CD14-positive monocyte (primary cell): ENCODE measurements around the gene SHMT2. TPM values are rescaled to one million over a fixed set of nuclear protein-coding genes. Genes with fewer than 3 reads are reported as not detected.

ENCODE experiments used
- DNase-seq, 3 donors: peaks; one replicate each; pipeline ENCODE4 v3.0.0-alpha.2; 2011 to 2022
- H2AFZ ChIP-seq: 2 replicates; pipeline ENCODE4 v1.6.0; 2012; ENCODE audit warnings: mild to moderate bottlenecking, low read depth, low read length, inconsistent platforms; ENCODE audit not compliant: insufficient read depth, poor library complexity, severe bottlenecking
- H3K27ac ChIP-seq, 2 donors: 1 replicate in 1 of 2; 2 replicates in 1 of 2; pipeline ENCODE4 v1.5.1; 2012 to 2013; ENCODE audit warnings: low read length in 2 of 2, control low read depth in 1 of 2, inconsistent platforms in 1 of 2, low read depth in 1 of 2, mild to moderate bottlenecking in 1 of 2
- H3K27me3 ChIP-seq, 2 donors: one replicate each; pipeline versions ENCODE4 v1.6.0 to v1.6.1; 2011 to 2013; ENCODE audit warnings: low read length in 2 of 2; ENCODE audit not compliant: control insufficient read depth in 2 of 2, insufficient read depth in 2 of 2
- H3K36me3 ChIP-seq, 2 donors: replicated peaks in 1 of 2; 1 replicate in 1 of 2; 2 replicates in 1 of 2; pipeline versions ENCODE4 v1.5.1 to v1.6.1; 2012 to 2013; ENCODE audit warnings: low read length in 2 of 2, control low read depth in 1 of 2, inconsistent platforms in 1 of 2, mild to moderate bottlenecking in 1 of 2; ENCODE audit not compliant: insufficient read depth in 2 of 2, control insufficient read depth in 1 of 2
- H3K4me1 ChIP-seq, 2 donors: 1 replicate in 1 of 2; 2 replicates in 1 of 2; pipeline versions ENCODE4 v1.5.1 to v1.6.1; 2012 to 2013; ENCODE audit warnings: low read length in 2 of 2, control low read depth in 1 of 2, inconsistent platforms in 1 of 2, mild to moderate bottlenecking in 1 of 2, moderate library complexity in 1 of 2; ENCODE audit not compliant: insufficient read depth in 2 of 2, control insufficient read depth in 1 of 2
- H3K4me2 ChIP-seq: replicated peaks from 2 replicates; pipeline ENCODE3; 2012; ENCODE audit warnings: low read length, moderate library complexity, mild to moderate bottlenecking; ENCODE audit not compliant: poor library complexity, severe bottlenecking; ENCODE audit errors: extremely low read depth
- H3K4me3 ChIP-seq, 3 experiments: fragments of 200-600 bp in 1 of 3; sonication (generic) in 1 of 3; replicated peaks in 1 of 3; 1 replicate in 2 of 3; 2 replicates in 1 of 3; pipeline ENCODE4 v1.5.1; 2011 to 2013; ENCODE audit warnings: low read length in 3 of 3, mild to moderate bottlenecking in 3 of 3, control low read depth in 2 of 3, low read depth in 2 of 3, inconsistent platforms in 1 of 3, moderate library complexity in 1 of 3
- H3K79me2 ChIP-seq: 2 replicates; pipeline ENCODE4 v1.6.0; 2012; ENCODE audit warnings: mild to moderate bottlenecking, control low read depth, inconsistent platforms, low read length, moderate library complexity; ENCODE audit not compliant: insufficient read depth
- H3K9ac ChIP-seq: 2 replicates; pipeline ENCODE4 v1.6.0; 2017; ENCODE audit warnings: low read length, mild to moderate bottlenecking; ENCODE audit not compliant: insufficient read depth, poor library complexity, severe bottlenecking
- H3K9me3 ChIP-seq, 2 donors: replicated peaks in 1 of 2; 1 replicate in 1 of 2; 2 replicates in 1 of 2; pipeline versions ENCODE4 v1.5.1 to v1.6.1; 2012 to 2013; ENCODE audit warnings: low read length in 2 of 2, control low read depth in 1 of 2; ENCODE audit not compliant: control insufficient read depth in 1 of 2, insufficient read depth in 1 of 2
- H4K20me1 ChIP-seq: 2 replicates; pipeline ENCODE4 v1.6.0; 2012; ENCODE audit warnings: mild to moderate bottlenecking, low read length, control low read depth, moderate library complexity; ENCODE audit not compliant: insufficient read depth
- H3K27ac Mint-ChIP-seq, 7 donors: one replicate each; pipeline ENCODE4 v1.8.0; 2020; ENCODE audit warnings: mild to moderate bottlenecking in 7 of 7, mixed read lengths in 7 of 7, moderate library complexity in 6 of 7, inconsistent platforms in 2 of 7
- H3K27me3 Mint-ChIP-seq, 3 donors: one replicate each; pipeline ENCODE4 v1.8.0; 2021 to 2022; ENCODE audit warnings: low read depth in 3 of 3, mild to moderate bottlenecking in 3 of 3, mixed read lengths in 3 of 3, moderate library complexity in 3 of 3, inconsistent platforms in 1 of 3
- H3K36me3 Mint-ChIP-seq, 2 donors: one replicate each; pipeline ENCODE4 v1.8.0; 2020; ENCODE audit warnings: mixed read lengths in 2 of 2, inconsistent platforms in 1 of 2, mild to moderate bottlenecking in 1 of 2
- H3K4me1 Mint-ChIP-seq: one replicate; pipeline ENCODE4 v1.8.0; 2020; ENCODE audit warnings: mild to moderate bottlenecking, mixed read lengths
- H3K4me3 Mint-ChIP-seq, 2 donors: one replicate each; pipeline ENCODE4 v1.8.0; 2020; ENCODE audit warnings: mild to moderate bottlenecking in 2 of 2, mixed read lengths in 2 of 2, moderate library complexity in 1 of 2
- H3K9me3 Mint-ChIP-seq, 7 donors: one replicate each; pipeline ENCODE4 v1.8.0; 2020 to 2022; ENCODE audit warnings: mixed read lengths in 7 of 7, mild to moderate bottlenecking in 6 of 7, moderate library complexity in 6 of 7, inconsistent platforms in 2 of 7
- WGBS: methylation state at CpG from one replicate; pipeline ENCODE4 v1.1.5; 2013; ENCODE audit warnings: missing lambda C conversion rate; ENCODE audit not compliant: insufficient coverage; 5-methylcytosine and 5-hydroxymethylcytosine counted together
- intact Hi-C, 2 donors: fragments of 100-400 bp; cut with micrococcal nuclease; formaldehyde crosslinking; loops; one replicate each; pipeline versions ENCODE4 v1.15.0 to v1.15.1; 2023
- polyA plus RNA-seq, 3 donors: library from polyadenylated mRNA; depleted of rRNA in 1 of 3; unstranded in 2 of 3; stranded (reverse) in 1 of 3; fragments of 300-500 nt in 2 of 3; fragments of >200 nt in 1 of 3; fragmentation: Illumina TruSeq in 2 of 3; gene quantifications; 1 replicate in 2 of 3; 2 replicates in 1 of 3; pipeline ENCODE4 v1.2.3, GENCODE V29; 2012 to 2021
- TF ChIP-seq, protein P1 (sequence below): fragments of 200-600 bp; IDR thresholded peaks from one replicate; pipeline ENCODE4 v1.8.0; 2022; ENCODE audit warnings: antibody characterized with exemption, mild to moderate bottlenecking

The SHMT2 gene
- polyA plus RNA-seq, 3 donors = 36.8 to 52.0 (median 39.8) TPM

DNA sequence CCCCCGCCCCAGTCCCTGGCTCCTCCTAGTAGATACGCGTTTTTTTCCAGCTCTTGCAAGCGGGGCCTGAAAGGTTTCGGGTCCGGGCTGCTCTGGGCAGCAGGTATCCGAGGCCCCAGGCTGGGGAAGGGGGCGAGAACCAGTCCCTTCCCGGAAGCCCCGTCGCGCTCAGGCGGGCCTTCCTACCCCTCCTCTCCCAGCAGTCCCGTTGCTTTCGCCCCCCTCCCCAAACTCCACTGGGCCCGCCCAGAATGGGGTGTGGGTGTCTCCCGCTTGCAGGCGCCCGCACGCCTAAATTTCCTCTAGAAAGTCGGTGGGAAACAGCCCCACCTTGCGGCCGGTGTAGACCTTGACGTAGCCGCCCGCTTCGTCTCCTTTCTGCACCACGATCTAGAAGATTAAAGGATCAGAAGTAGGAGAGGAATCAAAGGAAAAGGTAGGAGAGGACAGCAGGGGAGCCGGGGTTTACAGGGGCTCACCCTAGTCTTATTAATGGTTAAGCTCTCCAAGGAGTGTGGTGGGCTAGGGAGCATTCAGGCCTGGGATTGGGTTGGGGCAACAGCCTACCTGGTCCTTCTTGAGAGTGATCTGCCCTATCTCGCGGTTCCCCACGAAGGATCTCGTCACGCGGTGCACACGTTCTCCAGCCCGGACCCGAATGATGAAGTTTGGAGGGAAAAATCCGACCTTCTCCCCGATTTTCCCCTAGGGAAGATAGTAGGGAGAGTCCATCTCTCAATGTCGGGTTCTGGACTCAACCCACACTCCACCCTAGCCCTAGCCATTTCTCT, 14.2 kb downstream of the SHMT2 start:
- peaks cover 31 to 34% of the 10 kb centered on the region in 2 donors for H3K36me3 Mint-ChIP-seq
- DNase-seq = peak; percentile 54 to 70 (median 69)
- intact Hi-C loops = no loop called here
- no peaks in the 10 kb centered on the region for H3K79me2 ChIP-seq
- H3K9me3 Mint-ChIP-seq = peaks cover 0 to 39% (median 11%) of the 10 kb centered on the region in 7 donors
- H3K27me3 ChIP-seq = peaks cover 36 to 45% of the 10 kb centered on the region in 2 donors
- H3K4me1 Mint-ChIP-seq = peaks cover 74% of the 10 kb centered on the region
- peak overlapping the region; percentile 0 to 65 (median 15) for H3K4me3 ChIP-seq
- WGBS = 2% methylated on average over 11 of the region's 41 CpGs
- H3K36me3 ChIP-seq = peaks cover 4 to 13% of the 10 kb centered on the region in 2 donors
- H3K4me3 Mint-ChIP-seq = peak overlapping the region; percentile 43 to 99
- peaks cover 50% of the 10 kb centered on the region for H4K20me1 ChIP-seq
- peak overlapping the region; percentile 64 for H3K4me2 ChIP-seq
- TF ChIP-seq, protein P1, sequence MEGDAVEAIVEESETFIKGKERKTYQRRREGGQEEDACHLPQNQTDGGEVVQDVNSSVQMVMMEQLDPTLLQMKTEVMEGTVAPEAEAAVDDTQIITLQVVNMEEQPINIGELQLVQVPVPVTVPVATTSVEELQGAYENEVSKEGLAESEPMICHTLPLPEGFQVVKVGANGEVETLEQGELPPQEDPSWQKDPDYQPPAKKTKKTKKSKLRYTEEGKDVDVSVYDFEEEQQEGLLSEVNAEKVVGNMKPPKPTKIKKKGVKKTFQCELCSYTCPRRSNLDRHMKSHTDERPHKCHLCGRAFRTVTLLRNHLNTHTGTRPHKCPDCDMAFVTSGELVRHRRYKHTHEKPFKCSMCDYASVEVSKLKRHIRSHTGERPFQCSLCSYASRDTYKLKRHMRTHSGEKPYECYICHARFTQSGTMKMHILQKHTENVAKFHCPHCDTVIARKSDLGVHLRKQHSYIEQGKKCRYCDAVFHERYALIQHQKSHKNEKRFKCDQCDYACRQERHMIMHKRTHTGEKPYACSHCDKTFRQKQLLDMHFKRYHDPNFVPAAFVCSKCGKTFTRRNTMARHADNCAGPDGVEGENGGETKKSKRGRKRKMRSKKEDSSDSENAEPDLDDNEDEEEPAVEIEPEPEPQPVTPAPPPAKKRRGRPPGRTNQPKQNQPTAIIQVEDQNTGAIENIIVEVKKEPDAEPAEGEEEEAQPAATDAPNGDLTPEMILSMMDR = peak; percentile 26
- no peak overlapping the region for H3K27ac ChIP-seq
- peaks cover 0 to 23% of the 10 kb centered on the region in 2 donors for H3K9me3 ChIP-seq
- no peak overlapping the region for H3K9ac ChIP-seq
- peaks cover 70 to 72% of the 10 kb centered on the region in 2 donors for H3K4me1 ChIP-seq
- H3K27ac Mint-ChIP-seq = no peak overlapping the region
- H3K27me3 Mint-ChIP-seq = peaks cover 55 to 56% (median 56%) of the 10 kb centered on the region in 3 donors
- no peak overlapping the region for H2AFZ ChIP-seq

DNA sequence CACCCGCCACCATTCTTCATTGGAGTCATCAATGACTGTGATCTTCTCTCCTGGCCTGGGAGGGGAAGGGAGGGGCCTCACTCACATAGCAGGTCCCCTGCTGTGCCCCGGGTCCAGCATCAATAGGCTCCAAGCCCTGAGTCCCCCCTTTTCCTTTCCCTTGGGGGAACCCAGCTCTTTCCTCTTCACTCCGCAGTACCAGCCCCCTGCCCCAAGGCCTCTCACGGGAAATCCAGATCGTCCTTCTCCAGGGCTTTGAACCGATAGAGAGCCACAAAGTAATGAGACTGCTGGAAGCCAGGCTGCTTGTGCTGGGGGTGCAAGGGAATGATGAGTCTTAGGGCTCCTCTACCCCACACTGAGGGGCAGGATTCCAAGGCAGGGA, 14.8 kb downstream of the SHMT2 start:
- peaks cover 75% of the 10 kb centered on the region for H3K4me1 Mint-ChIP-seq
- peaks cover 0 to 23% of the 10 kb centered on the region in 2 donors for H3K9me3 ChIP-seq
- TF ChIP-seq, protein P1 = no peak
- intact Hi-C loops = no loop called here
- H4K20me1 ChIP-seq = peaks cover 49% of the 10 kb centered on the region
- H3K9me3 Mint-ChIP-seq = peaks cover 0 to 38% (median 9%) of the 10 kb centered on the region in 7 donors
- H3K36me3 ChIP-seq = peaks cover 4 to 13% of the 10 kb centered on the region in 2 donors
- no peak for DNase-seq
- no peak overlapping the region for H2AFZ ChIP-seq
- H3K4me1 ChIP-seq = peaks cover 70 to 72% of the 10 kb centered on the region in 2 donors
- peak overlapping the region in 1 of 2 donors; percentile 46 for H3K4me3 Mint-ChIP-seq
- no peak overlapping the region for H3K27ac ChIP-seq
- no peak overlapping the region for H3K9ac ChIP-seq
- peaks cover 30 to 34% of the 10 kb centered on the region in 2 donors for H3K36me3 Mint-ChIP-seq
- no peak overlapping the region for H3K4me3 ChIP-seq
- H3K27ac Mint-ChIP-seq = no peak overlapping the region
- H3K27me3 Mint-ChIP-seq = peaks cover 50 to 51% (median 51%) of the 10 kb centered on the region in 3 donors
- WGBS = no CpG with 5 or more reads among the region's 6 CpGs
- no peak overlapping the region for H3K4me2 ChIP-seq
- no peaks in the 10 kb centered on the region for H3K79me2 ChIP-seq
- peaks cover 35 to 40% of the 10 kb centered on the region in 2 donors for H3K27me3 ChIP-seq
